Fibroblast of lung (primary cell): ENCODE results near the gene ASB3.

Source experiments
- EZH2 ChIP-seq: IDR thresholded peaks from 2 replicates; pipeline ENCODE4 v1.5.1; 2012; ENCODE audit warnings: low read length, control low read depth, mild to moderate bottlenecking; ENCODE audit errors: missing control alignments
- TF ChIP-seq, protein P1 (sequence below), 2 donors: IDR thresholded peaks in 1 of 2; conservative IDR thresholded peaks in 1 of 2; 1 replicate in 1 of 2; 2 replicates in 1 of 2; pipeline ENCODE4 v1.5.1; 2011 to 2012; ENCODE audit warnings: low read length in 2 of 2, control low read depth in 1 of 2, inconsistent platforms in 1 of 2, low read depth in 1 of 2, mild to moderate bottlenecking in 1 of 2

DNA sequence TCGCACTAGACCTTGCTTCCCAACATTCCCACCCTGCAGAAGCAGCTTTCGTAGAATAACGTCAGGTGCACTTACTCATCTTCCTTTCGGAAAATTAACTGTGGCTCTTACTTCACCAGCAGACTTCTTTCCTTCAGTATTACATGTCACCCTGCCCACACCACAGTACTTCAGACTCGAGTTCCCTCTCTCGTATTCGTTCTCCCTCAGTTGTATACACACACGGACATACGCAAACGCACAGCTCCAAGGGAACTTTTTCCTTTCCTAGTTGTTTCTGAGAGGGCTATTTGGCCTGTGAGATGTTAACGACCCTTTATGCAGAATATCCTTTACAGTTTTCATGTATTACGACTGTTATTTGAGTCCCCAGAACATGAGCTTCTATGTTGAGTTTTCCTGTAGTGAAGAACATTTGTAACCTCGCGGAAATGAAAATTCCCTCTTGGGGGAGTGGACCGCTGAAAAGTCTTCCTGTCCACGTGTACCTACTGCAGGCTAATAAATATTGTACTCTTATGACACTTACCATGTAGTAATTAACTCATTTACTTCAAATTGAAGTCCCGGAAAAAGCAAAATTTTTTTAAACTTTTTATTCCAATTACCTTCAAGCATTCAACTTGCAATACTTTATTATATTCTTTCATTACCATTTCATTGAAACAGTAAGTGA, 999 bp upstream of the ASB3 start:
- TF ChIP-seq EZH2, result no peak
- TF ChIP-seq, protein P1, sequence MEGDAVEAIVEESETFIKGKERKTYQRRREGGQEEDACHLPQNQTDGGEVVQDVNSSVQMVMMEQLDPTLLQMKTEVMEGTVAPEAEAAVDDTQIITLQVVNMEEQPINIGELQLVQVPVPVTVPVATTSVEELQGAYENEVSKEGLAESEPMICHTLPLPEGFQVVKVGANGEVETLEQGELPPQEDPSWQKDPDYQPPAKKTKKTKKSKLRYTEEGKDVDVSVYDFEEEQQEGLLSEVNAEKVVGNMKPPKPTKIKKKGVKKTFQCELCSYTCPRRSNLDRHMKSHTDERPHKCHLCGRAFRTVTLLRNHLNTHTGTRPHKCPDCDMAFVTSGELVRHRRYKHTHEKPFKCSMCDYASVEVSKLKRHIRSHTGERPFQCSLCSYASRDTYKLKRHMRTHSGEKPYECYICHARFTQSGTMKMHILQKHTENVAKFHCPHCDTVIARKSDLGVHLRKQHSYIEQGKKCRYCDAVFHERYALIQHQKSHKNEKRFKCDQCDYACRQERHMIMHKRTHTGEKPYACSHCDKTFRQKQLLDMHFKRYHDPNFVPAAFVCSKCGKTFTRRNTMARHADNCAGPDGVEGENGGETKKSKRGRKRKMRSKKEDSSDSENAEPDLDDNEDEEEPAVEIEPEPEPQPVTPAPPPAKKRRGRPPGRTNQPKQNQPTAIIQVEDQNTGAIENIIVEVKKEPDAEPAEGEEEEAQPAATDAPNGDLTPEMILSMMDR (conservative IDR thresholded peaks at IDR 0.05 in 1 of 2, IDR thresholded peaks at IDR 0.05 in 1 of 2; ENCODE audit: low read depth in 1 of 2, low read length in 2 of 2), result no peak
